K562 (cell line): ENCODE measurements around the gene GGT6. TPM values are rescaled to one million over a fixed set of nuclear protein-coding genes. Genes with fewer than 3 reads are reported as not detected.
A peak's percentile ranks its signal among the peaks of the same experiment; 100 is the strongest.

Experiments
- ATAC-seq: fragments of 200-7000 bp; cut with Tn5 transposase; 3 replicates; pipeline ENCODE4 v1.9.1; 2020; ENCODE audit warnings: moderate library complexity
- BruUV-seq: library from RNA; stranded (reverse); fragments of 400-500 nt; replicated peaks from 2 replicates; lab custom pipeline; 2021; lab: Mats Ljungman, UMichigan
- CTCF ChIA-PET: fragments of 300-600 bp; formaldehyde crosslinking; extraction: SDS; loops from one replicate; lab custom pipeline; 2021; ENCODE audit warnings: low intra/inter-chr PET ratio; lab: Yijun Ruan, JAX
- POLR2A ChIA-PET: fragments of 300-600, 350-650 bp; sonication (Branson Sonifier 250); formaldehyde crosslinking; extraction: SDS; loops from one replicate; lab custom pipeline; 2021; ENCODE audit warnings: antibody characterized with exemption, inconsistent platforms; lab: Yijun Ruan, JAX
- DNase-seq, 4 experiments: peaks; one replicate each; pipeline versions ENCODE4 v3.0.0 to v3.0.0-alpha.2; 2011 to 2018; ENCODE audit warnings: low spot score in 3 of 4, mixed read lengths in 3 of 4; ENCODE audit errors: extremely low read depth in 1 of 4
- FAIRE-seq: peaks from 2 replicates; lab custom pipeline; 2011; peaks lifted over from hg19 to GRCh38; lab: Jason Lieb, UNC
- H2AFZ ChIP-seq: 2 replicates; pipeline ENCODE4 v1.6.0; 2011; ENCODE audit warnings: low read depth, low read length, control low read depth, inconsistent platforms
- H3K27ac ChIP-seq: fragments of 200-600 bp; 3 replicates; pipeline ENCODE4 v1.8.0; 2011; ENCODE audit warnings: low read depth, mild to moderate bottlenecking, control low read depth, inconsistent platforms, low read length, moderate library complexity, mixed read lengths; ENCODE audit errors: extremely low read depth
- H3K27me3 ChIP-seq, 2 experiments: fragments of 300-600 bp in 1 of 2; 2 replicates in 1 of 2; 3 replicates in 1 of 2; pipeline versions ENCODE4 v1.6.0 to v1.8.0; 2011; ENCODE audit warnings: inconsistent platforms in 2 of 2, low read length in 2 of 2, mild to moderate bottlenecking in 1 of 2, mixed read lengths in 1 of 2, moderate library complexity in 1 of 2; ENCODE audit not compliant: control insufficient read depth in 2 of 2, insufficient read depth in 2 of 2
- H3K36me3 ChIP-seq: fragments of 300-600 bp; 3 replicates; pipeline ENCODE4 v1.8.0; 2011; ENCODE audit warnings: mild to moderate bottlenecking, low read length, inconsistent platforms; ENCODE audit not compliant: control insufficient read depth, insufficient read depth
- H3K4me1 ChIP-seq, 2 experiments: fragments of 200-600 bp in 1 of 2; replicated peaks in 1 of 2; 2 replicates in 1 of 2; 3 replicates in 1 of 2; pipeline versions ENCODE4 v1.5.1 to v1.8.0; 2011; ENCODE audit warnings: inconsistent platforms in 2 of 2, low read length in 2 of 2, mild to moderate bottlenecking in 1 of 2, mixed read lengths in 1 of 2, moderate library complexity in 1 of 2; ENCODE audit not compliant: control insufficient read depth in 2 of 2, insufficient read depth in 2 of 2
- H3K4me2 ChIP-seq: 2 replicates; pipeline ENCODE4 v1.6.1; 2011; ENCODE audit warnings: low read length, control low read depth, inconsistent platforms, mixed read lengths; ENCODE audit not compliant: insufficient read depth
- H3K4me3 ChIP-seq: fragments of 200-600 bp; sonication (generic), shearing (Covaris generic); 2 replicates; pipeline ENCODE4 v1.5.1; 2016; ENCODE audit warnings: control low read depth, inconsistent platforms
- H3K79me2 ChIP-seq: fragments of 200-600 bp; 3 replicates; pipeline ENCODE4 v1.8.0; 2011; ENCODE audit warnings: low read length, inconsistent platforms; ENCODE audit not compliant: control insufficient read depth, insufficient read depth
- H3K9ac ChIP-seq, 2 experiments: 2 replicates each; pipeline versions ENCODE4 v1.6.0 to v1.6.1; 2011; ENCODE audit warnings: low read depth in 2 of 2, low read length in 2 of 2, control low read depth in 1 of 2, inconsistent platforms in 1 of 2, mild to moderate bottlenecking in 1 of 2, mixed read lengths in 1 of 2; ENCODE audit not compliant: insufficient read depth in 1 of 2
- H3K9me1 ChIP-seq: one replicate; pipeline ENCODE4 v1.6.0; 2011; ENCODE audit warnings: inconsistent platforms, mild to moderate bottlenecking, low read length, moderate library complexity; ENCODE audit not compliant: control insufficient read depth, insufficient read depth
- H3K9me3 ChIP-seq: replicated peaks from 2 replicates; pipeline ENCODE4 v1.5.1; 2011; ENCODE audit warnings: low read depth, low read length, inconsistent platforms; ENCODE audit not compliant: control insufficient read depth, insufficient read depth
- H4K20me1 ChIP-seq: replicated peaks from 2 replicates; pipeline ENCODE4 v1.6.1; 2011; ENCODE audit warnings: low read length, inconsistent platforms, mixed read lengths; ENCODE audit not compliant: control insufficient read depth, insufficient read depth
- CBFA2T2 ChIP-seq: fragments of 450-650 bp; conservative IDR thresholded peaks from 2 replicates; pipeline ENCODE4 v1.6.1; 2017; ENCODE audit warnings: mild to moderate bottlenecking
- FOXK2 ChIP-seq, 2 experiments: fragments of 450-650 bp; IDR thresholded peaks in 1 of 2; conservative IDR thresholded peaks in 1 of 2; 2 replicates each; pipeline ENCODE4 v1.6.1; 2016; ENCODE audit warnings: low read depth in 2 of 2, mild to moderate bottlenecking in 1 of 2
- MBD1 ChIP-seq: fragments of 250-450 bp; sonication (Bioruptor Pico); IDR thresholded peaks from 2 replicates; pipeline ENCODE4 v1.8.0; 2022; ENCODE audit warnings: inconsistent platforms
- POLR2H ChIP-seq: IDR thresholded peaks from 2 replicates; pipeline ENCODE4 v1.6.1; 2016; ENCODE audit warnings: missing genetic modification characterization, low read depth, mild to moderate bottlenecking, control low read depth, missing compliant biosample characterization, moderate library complexity
- WGBS: fragments of 100-300 bp; shearing (Covaris generic); methylation state at CpG from one replicate; pipeline ENCODE4 v1.1.6; 2016; ENCODE audit warnings: low coverage, mixed read lengths; ENCODE audit not compliant: insufficient coverage; ENCODE audit errors: missing lambda C conversion rate; 5-methylcytosine and 5-hydroxymethylcytosine counted together
- in situ Hi-C: fragments of 300-500 bp; cut with MboI; formaldehyde crosslinking; loops from 4 replicates; pipeline ENCODE4 v1.15.0; 2018; ENCODE audit warnings: inconsistent platforms, mixed read lengths
- intact Hi-C: fragments of 100-400 bp; cut with micrococcal nuclease; formaldehyde crosslinking; loops from 2 replicates; pipeline ENCODE4 v1.14.2; 2022
- polyA plus RNA-seq, 8 experiments: library from polyadenylated mRNA; depleted of rRNA in 4 of 8; stranded (reverse) in 5 of 8; unstranded in 3 of 8; fragments of >200 nt; fragmentation: Nextera tagmentation in 2 of 8; fragmentation: Illumina TruSeq in 1 of 8; extraction: Ambion mirVana in 2 of 8; extraction: Trizol in 1 of 8; gene quantifications; 2 replicates each; pipeline versions ENCODE4 v1.2.1 to v1.2.3, GENCODE V29; 2011 to 2014; ENCODE audit warnings: inconsistent platforms in 1 of 8, missing spikeins in 1 of 8
- total RNA-seq, 7 experiments: library from RNA; depleted of rRNA in 6 of 7; stranded (reverse); fragments of >200 nt in 6 of 7; fragmentation: Illumina TruSeq in 2 of 7; extraction: Trizol in 2 of 7; gene quantifications; 2 replicates each; pipeline versions ENCODE4 v1.2.1 to v1.2.3, GENCODE V29; 2011 to 2021; ENCODE audit warnings: low replicate concordance in 1 of 7
- TF ChIP-seq, protein P1 (sequence below): fragments of 450-650 bp; IDR thresholded peaks from 2 replicates; pipeline ENCODE4 v1.6.1; 2018; ENCODE audit not compliant: partially characterized antibody
- TF ChIP-seq, protein P2 (sequence below): fragments of 250-450 bp; sonication (Bioruptor Pico); IDR thresholded peaks from 2 replicates; pipeline ENCODE4 v1.8.0; 2022; ENCODE audit warnings: moderate library complexity, mild to moderate bottlenecking, inconsistent platforms

The GGT6 gene
- total and polyA plus RNA-seq, 9 of the 15 experiments (the other 6 are each of a cell fraction or from before 2014, with no cell fraction given): 0.09 TPM; not detected in 8

DNA sequence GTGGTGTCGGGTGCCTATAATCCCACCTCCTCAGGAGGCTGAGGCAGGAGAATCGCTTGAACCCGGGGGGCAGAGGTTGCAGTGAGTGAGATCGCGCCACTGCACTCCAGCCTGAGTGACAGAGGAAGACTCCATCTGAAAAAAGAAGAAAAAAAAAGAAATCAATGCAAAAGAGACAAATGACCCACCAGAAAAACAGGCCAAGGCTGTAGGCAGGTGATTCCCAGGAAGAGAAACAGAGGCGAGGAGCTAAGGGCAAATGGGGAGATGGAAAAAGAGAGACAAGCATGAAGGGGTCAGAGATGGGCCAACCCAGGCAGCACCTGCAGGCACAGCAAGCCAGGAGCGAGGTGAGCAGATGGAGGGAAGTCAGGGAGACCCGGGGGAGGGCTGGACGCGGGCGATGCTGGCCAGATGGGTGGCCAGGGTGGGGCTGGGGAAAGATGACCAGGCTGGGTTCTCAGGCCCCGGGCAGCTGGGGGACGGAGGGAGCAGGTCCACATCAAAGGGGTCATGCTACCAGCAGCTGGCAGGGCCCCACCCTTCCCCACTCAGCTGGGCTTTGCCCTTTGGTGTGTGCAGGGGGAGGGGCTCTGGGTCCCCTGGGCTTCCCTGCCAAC, 30.7 kb downstream of the GGT6 start:
- H3K9me3 ChIP-seq: no peaks in the 10 kb centered on the region
- H4K20me1 ChIP-seq: peaks cover 7% of the 10 kb centered on the region; the same call in 1 of the 2 replicates
- WGBS: 11% methylated on average over 12 of the region's 13 CpGs
- BruUV-seq: no TSS peak
- H3K4me2 ChIP-seq: no peak overlapping the region
- intact Hi-C loops: no loop called here
- DNase-seq: no peak
- no peaks in the 10 kb centered on the region for H3K79me2 ChIP-seq
- in situ Hi-C loops: no loop called here
- no peak for ATAC-seq
- H3K4me3 ChIP-seq: no peak overlapping the region
- CTCF ChIA-PET: no interaction called here
- no peaks in the 10 kb centered on the region for H3K9me1 ChIP-seq
- no peak for FAIRE-seq
- H3K4me1 ChIP-seq: peaks cover 0 to 22% of the 10 kb centered on the region in 2 experiments; a peak in 2 of 5 replicates
- no peak overlapping the region for H2AFZ ChIP-seq
- H3K27ac ChIP-seq: no peak overlapping the region
- no peak overlapping the region for H3K9ac ChIP-seq
- POLR2A ChIA-PET: no interaction called here
- H3K27me3 ChIP-seq: peaks cover 5 to 37% of the 10 kb centered on the region in 2 experiments; a peak in 4 of 5 replicates
- TF ChIP-seq, protein P1, sequence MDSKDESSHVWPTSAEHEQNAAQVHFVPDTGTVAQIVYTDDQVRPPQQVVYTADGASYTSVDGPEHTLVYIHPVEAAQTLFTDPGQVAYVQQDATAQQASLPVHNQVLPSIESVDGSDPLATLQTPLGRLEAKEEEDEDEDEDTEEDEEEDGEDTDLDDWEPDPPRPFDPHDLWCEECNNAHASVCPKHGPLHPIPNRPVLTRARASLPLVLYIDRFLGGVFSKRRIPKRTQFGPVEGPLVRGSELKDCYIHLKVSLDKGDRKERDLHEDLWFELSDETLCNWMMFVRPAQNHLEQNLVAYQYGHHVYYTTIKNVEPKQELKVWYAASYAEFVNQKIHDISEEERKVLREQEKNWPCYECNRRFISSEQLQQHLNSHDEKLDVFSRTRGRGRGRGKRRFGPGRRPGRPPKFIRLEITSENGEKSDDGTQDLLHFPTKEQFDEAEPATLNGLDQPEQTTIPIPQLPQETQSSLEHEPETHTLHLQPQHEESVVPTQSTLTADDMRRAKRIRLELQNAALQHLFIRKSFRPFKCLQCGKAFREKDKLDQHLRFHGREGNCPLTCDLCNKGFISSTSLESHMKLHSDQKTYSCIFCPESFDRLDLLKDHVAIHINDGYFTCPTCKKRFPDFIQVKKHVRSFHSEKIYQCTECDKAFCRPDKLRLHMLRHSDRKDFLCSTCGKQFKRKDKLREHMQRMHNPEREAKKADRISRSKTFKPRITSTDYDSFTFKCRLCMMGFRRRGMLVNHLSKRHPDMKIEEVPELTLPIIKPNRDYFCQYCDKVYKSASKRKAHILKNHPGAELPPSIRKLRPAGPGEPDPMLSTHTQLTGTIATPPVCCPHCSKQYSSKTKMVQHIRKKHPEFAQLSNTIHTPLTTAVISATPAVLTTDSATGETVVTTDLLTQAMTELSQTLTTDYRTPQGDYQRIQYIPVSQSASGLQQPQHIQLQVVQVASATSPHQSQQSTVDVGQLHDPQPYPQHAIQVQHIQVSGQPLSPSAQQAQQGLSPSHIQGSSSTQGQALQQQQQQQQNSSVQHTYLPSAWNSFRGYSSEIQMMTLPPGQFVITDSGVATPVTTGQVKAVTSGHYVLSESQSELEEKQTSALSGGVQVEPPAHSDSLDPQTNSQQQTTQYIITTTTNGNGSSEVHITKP: peak; percentile 17
- TF ChIP-seq CBFA2T2 (no peak), POLR2H (tag) (no peak), MBD1 (CRISPR knock-in tag) (no peak), FOXK2 (conservative IDR thresholded peaks at IDR 0.05 in 1 of 2, IDR thresholded peaks at IDR 0.05 in 1 of 2; ENCODE audit: low read depth in 2 of 2) (no peak)
- TF ChIP-seq, protein P2, sequence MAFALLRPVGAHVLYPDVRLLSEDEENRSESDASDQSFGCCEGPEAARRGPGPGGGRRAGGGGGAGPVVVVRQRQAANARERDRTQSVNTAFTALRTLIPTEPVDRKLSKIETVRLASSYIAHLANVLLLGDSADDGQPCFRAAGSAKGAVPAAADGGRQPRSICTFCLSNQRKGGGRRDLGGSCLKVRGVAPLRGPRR: no peak
- no peaks in the 10 kb centered on the region for H3K36me3 ChIP-seq
